B cell (primary cell): ENCODE results near the gene KCNA10. TPM values are rescaled to one million over a fixed set of nuclear protein-coding genes. Genes with fewer than 3 reads are reported as not detected.

Source experiments
- ATAC-seq: fragments of 200-7000 bp; cut with Tn5 transposase; one replicate; pipeline ENCODE4 v1.10.0; 2021; ENCODE audit warnings: low read depth, mild to moderate bottlenecking, moderate number of reproducible peaks, moderate library complexity
- CTCF ChIA-PET: fragments of 350-600 bp; sonication (Branson Sonifier 250); formaldehyde crosslinking; loops from one replicate; lab custom pipeline; 2021; ENCODE audit warnings: antibody characterized with exemption, inconsistent platforms; lab: Charles Lee
- POLR2A ChIA-PET: fragments of 350-600 bp; sonication (Branson Sonifier 250); formaldehyde crosslinking; loops from one replicate; lab custom pipeline; 2021; ENCODE audit warnings: antibody characterized with exemption; lab: Charles Lee
- DNase-seq: peaks from one replicate; pipeline ENCODE4 v3.0.0; 2013
- H2AFZ ChIP-seq: 2 replicates; pipeline ENCODE4 v1.6.1; 2012; ENCODE audit warnings: mild to moderate bottlenecking, low read depth, low read length; ENCODE audit not compliant: insufficient read depth, poor library complexity, severe bottlenecking
- H3K27ac ChIP-seq, 2 donors: 1 replicate in 1 of 2; 2 replicates in 1 of 2; pipeline ENCODE4 v1.5.1; 2012 to 2013; ENCODE audit warnings: low read length in 2 of 2, mild to moderate bottlenecking in 2 of 2, moderate library complexity in 1 of 2
- H3K27me3 ChIP-seq, 4 experiments: fragments of 200-600 bp in 1 of 4; sonication (generic) in 1 of 4; replicated peaks in 1 of 4; 1 replicate in 2 of 4; 2 replicates in 2 of 4; pipeline versions ENCODE4 v1.6.1 to v1.7.0; 2013 to 2016; ENCODE audit warnings: low read length in 3 of 4, mild to moderate bottlenecking in 2 of 4, mixed read lengths in 1 of 4, moderate library complexity in 1 of 4; ENCODE audit not compliant: insufficient read depth in 4 of 4, control insufficient read depth in 3 of 4; ENCODE audit errors: control extremely low read depth in 1 of 4
- H3K36me3 ChIP-seq, 2 experiments: replicated peaks in 1 of 2; 1 replicate in 1 of 2; 2 replicates in 1 of 2; pipeline versions ENCODE4 v1.6.1 to v1.7.1; 2013; ENCODE audit warnings: low read length in 1 of 2; ENCODE audit not compliant: insufficient read depth in 2 of 2, control insufficient read depth in 1 of 2; ENCODE audit errors: control extremely low read depth in 1 of 2, extremely low read depth in 1 of 2
- H3K4me1 ChIP-seq, 2 donors: fragments of 200-600 bp in 1 of 2; sonication (generic) in 1 of 2; 1 replicate in 1 of 2; 2 replicates in 1 of 2; pipeline versions ENCODE4 v1.5.1 to v1.6.1; 2013 to 2017; ENCODE audit warnings: low read length in 2 of 2; ENCODE audit not compliant: control insufficient read depth in 2 of 2, insufficient read depth in 2 of 2
- H3K4me2 ChIP-seq: replicated peaks from 2 replicates; pipeline ENCODE3; 2012; ENCODE audit warnings: mild to moderate bottlenecking, low read depth, low read length; ENCODE audit not compliant: poor library complexity, severe bottlenecking
- H3K4me3 ChIP-seq, 5 experiments: fragments of 200-600 bp in 1 of 5; sonication (generic) in 1 of 5; 1 replicate in 3 of 5; 2 replicates in 2 of 5; pipeline versions ENCODE4 v1.5.1 to v1.7.0; 2011 to 2016; ENCODE audit warnings: low read length in 4 of 5, mild to moderate bottlenecking in 4 of 5, low read depth in 2 of 5, control low read depth in 1 of 5, moderate library complexity in 1 of 5; ENCODE audit not compliant: insufficient read depth in 1 of 5; ENCODE audit errors: control extremely low read depth in 1 of 5, extremely low read depth in 1 of 5
- H3K79me2 ChIP-seq: fragments of 200-600 bp; sonication (generic); one replicate; pipeline ENCODE4 v1.6.0; 2016; ENCODE audit warnings: low read length; ENCODE audit not compliant: control insufficient read depth, insufficient read depth
- H3K9ac ChIP-seq: fragments of 200-600 bp; sonication (generic); 2 replicates; pipeline ENCODE4 v1.6.1; 2017; ENCODE audit warnings: mild to moderate bottlenecking, low read length, moderate library complexity
- H3K9me3 ChIP-seq, 3 donors: one replicate each; pipeline versions ENCODE4 v1.6.1 to v1.7.1; 2013; ENCODE audit warnings: low read length in 2 of 3; ENCODE audit not compliant: control insufficient read depth in 2 of 3, insufficient read depth in 1 of 3; ENCODE audit errors: control extremely low read depth in 1 of 3
- H4K20me1 ChIP-seq: 2 replicates; pipeline ENCODE4 v1.6.0; 2012; ENCODE audit warnings: mild to moderate bottlenecking, low read length; ENCODE audit not compliant: insufficient read depth, control insufficient read depth, poor library complexity, severe bottlenecking
- H3K27ac Mint-ChIP-seq: one replicate; pipeline ENCODE4 v1.8.0; 2021; ENCODE audit warnings: mixed read lengths
- H3K27me3 Mint-ChIP-seq: one replicate; pipeline ENCODE4 v1.8.0; 2021; ENCODE audit warnings: mixed read lengths
- H3K4me1 Mint-ChIP-seq: one replicate; pipeline ENCODE4 v1.8.0; 2021; ENCODE audit warnings: mixed read lengths
- H3K4me3 Mint-ChIP-seq: one replicate; pipeline ENCODE4 v1.8.0; 2021; ENCODE audit warnings: mixed read lengths
- H3K9me3 Mint-ChIP-seq: one replicate; pipeline ENCODE4 v1.8.0; 2022; ENCODE audit warnings: mixed read lengths; ENCODE audit not compliant: insufficient read depth
- EZH2 ChIP-seq: IDR thresholded peaks from 2 replicates; pipeline ENCODE4 v1.6.1; 2012; ENCODE audit warnings: borderline replicate concordance, low read depth, mild to moderate bottlenecking, moderate library complexity, low read length; ENCODE audit not compliant: insufficient read depth, poor library complexity, severe bottlenecking
- WGBS: methylation state at CpG from one replicate; pipeline ENCODE4 v1.1.5; 2013; ENCODE audit warnings: missing lambda C conversion rate; ENCODE audit not compliant: insufficient coverage; 5-methylcytosine and 5-hydroxymethylcytosine counted together
- intact Hi-C: fragments of 100-400 bp; cut with micrococcal nuclease; formaldehyde crosslinking; loops from one replicate; pipeline ENCODE4 v1.10.0; 2022
- polyA plus RNA-seq: library from polyadenylated mRNA; depleted of rRNA; stranded (reverse); fragments of >200 nt; gene quantifications from 2 replicates; pipeline ENCODE4 v1.2.3, GENCODE V29; 2012
- total RNA-seq, 2 donors: library from RNA; stranded (reverse); fragments of 120-200 nt in 1 of 2; gene quantifications; 1 replicate in 1 of 2; 2 replicates in 1 of 2; pipeline versions ENCODE4 v1.2.3 to v1.2.4, GENCODE V29; 2013 to 2022
- TF ChIP-seq, protein P1 (sequence below): fragments of 200-600 bp; IDR thresholded peaks from one replicate; pipeline ENCODE4 v1.8.0; 2022; ENCODE audit warnings: antibody characterized with exemption, mild to moderate bottlenecking

The KCNA10 gene
- total and polyA plus RNA-seq, 2 donors (not counting 1 experiment from before 2014, with no cell fraction given): not detected

DNA sequence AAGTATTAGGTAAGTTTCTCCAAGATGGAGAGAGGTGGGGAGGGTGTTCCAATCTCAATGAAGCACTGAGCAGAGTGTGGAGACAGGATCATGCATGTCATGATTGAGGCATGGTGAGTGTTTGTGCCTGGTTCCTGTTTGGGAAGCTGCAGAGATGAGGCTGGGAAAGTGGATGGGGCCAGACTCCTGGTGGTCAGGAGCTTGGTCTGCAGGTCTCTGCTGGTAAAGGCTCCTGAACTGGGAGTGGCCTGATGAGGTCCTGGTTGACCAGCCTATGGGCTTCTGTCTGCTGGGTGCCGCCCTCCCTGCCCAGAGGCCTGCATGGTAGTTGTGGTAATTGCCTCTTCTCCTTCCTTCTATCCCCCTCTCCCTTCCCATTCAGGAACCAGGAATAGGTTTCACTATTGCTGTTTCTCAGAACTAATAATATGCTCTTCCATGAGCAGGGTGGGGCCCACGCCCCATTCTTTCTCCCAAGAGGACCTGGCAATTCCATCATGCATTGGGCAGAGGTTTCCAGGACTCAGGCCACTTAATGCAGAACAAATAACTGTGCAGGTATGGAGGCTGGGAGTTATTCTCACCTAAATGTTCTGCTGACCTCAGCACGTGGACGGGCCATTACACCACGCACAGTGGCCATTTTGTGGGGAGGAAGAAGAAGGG lies 43.5 kb downstream of the KCNA10 start:
- Histone ChIP-seq H3K79me2 (no peaks in the 10 kb centered on the region), H3K9ac (no peak overlapping the region), H4K20me1 (no peaks in the 10 kb centered on the region), H2AFZ (no peak overlapping the region), H3K4me1 (no peaks in the 10 kb centered on the region), H3K4me3 (no peak overlapping the region), H3K27ac (no peak overlapping the region), H3K9me3 (peaks cover 0 to 2% (median 0%) of the 10 kb centered on the region in 3 donors), H3K4me2 (no peak overlapping the region), H3K36me3 (no peaks in the 10 kb centered on the region), H3K27me3 (peaks cover 0 to 3% (median under 1%) of the 10 kb centered on the region in 4 experiments)
- Mint-ChIP-seq H3K27me3 (peaks cover 44% of the 10 kb centered on the region), H3K27ac (no peak overlapping the region), H3K4me1 (no peaks in the 10 kb centered on the region), H3K4me3 (no peak overlapping the region), H3K9me3 (no peaks in the 10 kb centered on the region)
- intact Hi-C loops: no loop called here
- 89% methylated on average over 4 of the region's 5 CpGs for WGBS
- ChIA-PET POLR2A (no interaction called here), CTCF (no interaction called here)
- TF ChIP-seq, protein P1, sequence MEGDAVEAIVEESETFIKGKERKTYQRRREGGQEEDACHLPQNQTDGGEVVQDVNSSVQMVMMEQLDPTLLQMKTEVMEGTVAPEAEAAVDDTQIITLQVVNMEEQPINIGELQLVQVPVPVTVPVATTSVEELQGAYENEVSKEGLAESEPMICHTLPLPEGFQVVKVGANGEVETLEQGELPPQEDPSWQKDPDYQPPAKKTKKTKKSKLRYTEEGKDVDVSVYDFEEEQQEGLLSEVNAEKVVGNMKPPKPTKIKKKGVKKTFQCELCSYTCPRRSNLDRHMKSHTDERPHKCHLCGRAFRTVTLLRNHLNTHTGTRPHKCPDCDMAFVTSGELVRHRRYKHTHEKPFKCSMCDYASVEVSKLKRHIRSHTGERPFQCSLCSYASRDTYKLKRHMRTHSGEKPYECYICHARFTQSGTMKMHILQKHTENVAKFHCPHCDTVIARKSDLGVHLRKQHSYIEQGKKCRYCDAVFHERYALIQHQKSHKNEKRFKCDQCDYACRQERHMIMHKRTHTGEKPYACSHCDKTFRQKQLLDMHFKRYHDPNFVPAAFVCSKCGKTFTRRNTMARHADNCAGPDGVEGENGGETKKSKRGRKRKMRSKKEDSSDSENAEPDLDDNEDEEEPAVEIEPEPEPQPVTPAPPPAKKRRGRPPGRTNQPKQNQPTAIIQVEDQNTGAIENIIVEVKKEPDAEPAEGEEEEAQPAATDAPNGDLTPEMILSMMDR: no peak
- TF ChIP-seq EZH2: no peak
- ATAC-seq (no peak), DNase-seq (no peak)

DNA sequence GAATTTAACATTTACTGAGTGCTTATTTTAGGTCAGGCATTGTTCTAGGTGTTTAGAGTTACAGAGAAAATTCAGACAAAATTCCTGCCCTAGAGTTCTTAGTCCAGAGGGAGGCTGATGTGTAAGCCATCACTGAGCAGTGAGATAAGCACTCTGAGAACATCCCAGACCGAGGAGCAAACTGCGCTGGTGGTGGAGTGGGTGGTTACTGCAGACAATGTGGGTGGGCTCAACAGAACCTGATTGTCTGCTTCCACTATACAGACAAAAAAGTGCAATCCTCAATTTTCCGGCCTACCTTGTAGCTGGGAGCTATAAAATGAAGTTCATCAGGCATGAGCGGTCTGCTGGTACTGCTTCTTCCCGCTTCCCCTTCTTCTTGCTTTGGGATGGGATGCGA lies 44.5 kb downstream of the KCNA10 start:
- WGBS: 100% methylated on average over 3 of the region's 6 CpGs
- intact Hi-C loops: no loop called here
- H3K36me3 ChIP-seq: no peaks in the 10 kb centered on the region
- no peak overlapping the region for H3K4me3 ChIP-seq
- peaks cover 37% of the 10 kb centered on the region for H3K27me3 Mint-ChIP-seq
- CTCF ChIA-PET: interaction anchor here (1.6 to 2.9 kb wide), 3 partner anchors 14 to 277 kb away, joined by 6 to 12 read pairs (median 11); no protein-coding TSS in a partner anchor
- no peak overlapping the region for H3K4me2 ChIP-seq
- no peaks in the 10 kb centered on the region for H3K4me1 ChIP-seq
- peaks cover 0 to 3% (median 0%) of the 10 kb centered on the region in 4 experiments for H3K27me3 ChIP-seq
- no peak overlapping the region for H3K9ac ChIP-seq
- no peaks in the 10 kb centered on the region for H3K79me2 ChIP-seq
- no peak for TF ChIP-seq EZH2
- TF ChIP-seq, protein P1: no peak
- ATAC-seq (no peak), DNase-seq (no peak)
- no peak overlapping the region for H2AFZ ChIP-seq
- H4K20me1 ChIP-seq: no peaks in the 10 kb centered on the region
- H3K9me3 Mint-ChIP-seq: no peaks in the 10 kb centered on the region
- H3K4me3 Mint-ChIP-seq: no peak overlapping the region
- no peak overlapping the region for H3K27ac ChIP-seq
- POLR2A ChIA-PET: no interaction called here
- peaks cover 0 to 2% (median 0%) of the 10 kb centered on the region in 3 donors for H3K9me3 ChIP-seq
- H3K4me1 Mint-ChIP-seq: no peaks in the 10 kb centered on the region
- no peak overlapping the region for H3K27ac Mint-ChIP-seq
